GM23338 (cell line): ENCODE measurements around the gene MLANA.

Experiments used
- POLR2AphosphoS5 ChIP-seq: IDR thresholded peaks from 2 replicates; pipeline ENCODE4 v1.6.1; 2016; ENCODE audit warnings: antibody characterized with exemption, low read depth
- TF ChIP-seq, protein P1 (sequence below), 2 experiments: fragments of 200-600 bp in 1 of 2; sonication (generic) in 1 of 2; conservative IDR thresholded peaks; 2 replicates each; pipeline versions ENCODE4 v1.5.1 to v1.6.1; 2016 to 2017; ENCODE audit warnings: antibody characterized with exemption in 2 of 2, low read depth in 2 of 2, mild to moderate bottlenecking in 2 of 2, moderate library complexity in 1 of 2
- TF ChIP-seq, protein P2 (sequence below): IDR thresholded peaks from one replicate; pipeline ENCODE4 v1.6.1; 2018; ENCODE audit warnings: antibody characterized with exemption; ENCODE audit not compliant: unreplicated experiment

GRCh38 chr9:5895782-5896181, 5.1 kb downstream of the MLANA start:
- TF ChIP-seq, protein P1, sequence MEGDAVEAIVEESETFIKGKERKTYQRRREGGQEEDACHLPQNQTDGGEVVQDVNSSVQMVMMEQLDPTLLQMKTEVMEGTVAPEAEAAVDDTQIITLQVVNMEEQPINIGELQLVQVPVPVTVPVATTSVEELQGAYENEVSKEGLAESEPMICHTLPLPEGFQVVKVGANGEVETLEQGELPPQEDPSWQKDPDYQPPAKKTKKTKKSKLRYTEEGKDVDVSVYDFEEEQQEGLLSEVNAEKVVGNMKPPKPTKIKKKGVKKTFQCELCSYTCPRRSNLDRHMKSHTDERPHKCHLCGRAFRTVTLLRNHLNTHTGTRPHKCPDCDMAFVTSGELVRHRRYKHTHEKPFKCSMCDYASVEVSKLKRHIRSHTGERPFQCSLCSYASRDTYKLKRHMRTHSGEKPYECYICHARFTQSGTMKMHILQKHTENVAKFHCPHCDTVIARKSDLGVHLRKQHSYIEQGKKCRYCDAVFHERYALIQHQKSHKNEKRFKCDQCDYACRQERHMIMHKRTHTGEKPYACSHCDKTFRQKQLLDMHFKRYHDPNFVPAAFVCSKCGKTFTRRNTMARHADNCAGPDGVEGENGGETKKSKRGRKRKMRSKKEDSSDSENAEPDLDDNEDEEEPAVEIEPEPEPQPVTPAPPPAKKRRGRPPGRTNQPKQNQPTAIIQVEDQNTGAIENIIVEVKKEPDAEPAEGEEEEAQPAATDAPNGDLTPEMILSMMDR (conservative IDR thresholded peaks at IDR 0.05; ENCODE audit: low read depth in 2 of 2): no peak
- no peak for TF ChIP-seq POLR2AphosphoS5
- TF ChIP-seq, protein P2, sequence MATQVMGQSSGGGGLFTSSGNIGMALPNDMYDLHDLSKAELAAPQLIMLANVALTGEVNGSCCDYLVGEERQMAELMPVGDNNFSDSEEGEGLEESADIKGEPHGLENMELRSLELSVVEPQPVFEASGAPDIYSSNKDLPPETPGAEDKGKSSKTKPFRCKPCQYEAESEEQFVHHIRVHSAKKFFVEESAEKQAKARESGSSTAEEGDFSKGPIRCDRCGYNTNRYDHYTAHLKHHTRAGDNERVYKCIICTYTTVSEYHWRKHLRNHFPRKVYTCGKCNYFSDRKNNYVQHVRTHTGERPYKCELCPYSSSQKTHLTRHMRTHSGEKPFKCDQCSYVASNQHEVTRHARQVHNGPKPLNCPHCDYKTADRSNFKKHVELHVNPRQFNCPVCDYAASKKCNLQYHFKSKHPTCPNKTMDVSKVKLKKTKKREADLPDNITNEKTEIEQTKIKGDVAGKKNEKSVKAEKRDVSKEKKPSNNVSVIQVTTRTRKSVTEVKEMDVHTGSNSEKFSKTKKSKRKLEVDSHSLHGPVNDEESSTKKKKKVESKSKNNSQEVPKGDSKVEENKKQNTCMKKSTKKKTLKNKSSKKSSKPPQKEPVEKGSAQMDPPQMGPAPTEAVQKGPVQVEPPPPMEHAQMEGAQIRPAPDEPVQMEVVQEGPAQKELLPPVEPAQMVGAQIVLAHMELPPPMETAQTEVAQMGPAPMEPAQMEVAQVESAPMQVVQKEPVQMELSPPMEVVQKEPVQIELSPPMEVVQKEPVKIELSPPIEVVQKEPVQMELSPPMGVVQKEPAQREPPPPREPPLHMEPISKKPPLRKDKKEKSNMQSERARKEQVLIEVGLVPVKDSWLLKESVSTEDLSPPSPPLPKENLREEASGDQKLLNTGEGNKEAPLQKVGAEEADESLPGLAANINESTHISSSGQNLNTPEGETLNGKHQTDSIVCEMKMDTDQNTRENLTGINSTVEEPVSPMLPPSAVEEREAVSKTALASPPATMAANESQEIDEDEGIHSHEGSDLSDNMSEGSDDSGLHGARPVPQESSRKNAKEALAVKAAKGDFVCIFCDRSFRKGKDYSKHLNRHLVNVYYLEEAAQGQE: no peak
